Uterus (tissue), 2 donors: ENCODE measurements around the gene CHN2.

Source experiments
- CTCF ChIP-seq, 4 experiments: fragments of 200-600 bp in 2 of 4; fragments of 450-650 bp in 2 of 4; sonication (generic) in 2 of 4; IDR thresholded peaks; one replicate each; pipeline ENCODE4 v1.5.1; 2016 to 2019; ENCODE audit warnings: antibody characterized with exemption in 4 of 4, mild to moderate bottlenecking in 2 of 4, moderate library complexity in 1 of 4
- POLR2A ChIP-seq, 2 donors: fragments of 450-650 bp; IDR thresholded peaks; one replicate each; pipeline ENCODE4 v1.6.1; 2016; ENCODE audit warnings: antibody characterized with exemption in 2 of 2, mild to moderate bottlenecking in 1 of 2, moderate library complexity in 1 of 2

GRCh38 chr7:29485339-29486190, 291.0 kb downstream of the CHN2 start:
- TF ChIP-seq CTCF (IDR thresholded peaks at IDR 0.05) (no peak), POLR2A (IDR thresholded peaks at IDR 0.05) (no peak)
